BE2C (cell line): ENCODE results near the gene ABLIM1.

Experiments
- DNase-seq: peaks from one replicate; pipeline ENCODE4 v3.0.0-alpha.2; 2020
- H3K27me3 ChIP-seq: fragments of 250-450 bp; sonication (Bioruptor Pico); 2 replicates; pipeline ENCODE4 v1.5.1; 2020; ENCODE audit warnings: mild to moderate bottlenecking
- H3K36me3 ChIP-seq: fragments of 250-450 bp; sonication (Bioruptor Pico); 2 replicates; pipeline ENCODE4 v1.5.1; 2020; ENCODE audit warnings: mild to moderate bottlenecking
- H3K4me1 ChIP-seq: fragments of 250-450 bp; sonication (Bioruptor Pico); 2 replicates; pipeline ENCODE4 v1.5.1; 2020
- H3K4me3 ChIP-seq: 2 replicates; pipeline ENCODE4 v1.5.1; 2011; ENCODE audit warnings: low read depth, low read length
- H3K9me3 ChIP-seq: fragments of 250-450 bp; sonication (Bioruptor Pico); 2 replicates; pipeline ENCODE4 v1.5.1; 2020
- TF ChIP-seq, protein P1 (sequence below): IDR thresholded peaks from 2 replicates; pipeline ENCODE4 v1.5.1; 2012; ENCODE audit warnings: mild to moderate bottlenecking, low read depth, low read length

Gene ABLIM1

DNA sequence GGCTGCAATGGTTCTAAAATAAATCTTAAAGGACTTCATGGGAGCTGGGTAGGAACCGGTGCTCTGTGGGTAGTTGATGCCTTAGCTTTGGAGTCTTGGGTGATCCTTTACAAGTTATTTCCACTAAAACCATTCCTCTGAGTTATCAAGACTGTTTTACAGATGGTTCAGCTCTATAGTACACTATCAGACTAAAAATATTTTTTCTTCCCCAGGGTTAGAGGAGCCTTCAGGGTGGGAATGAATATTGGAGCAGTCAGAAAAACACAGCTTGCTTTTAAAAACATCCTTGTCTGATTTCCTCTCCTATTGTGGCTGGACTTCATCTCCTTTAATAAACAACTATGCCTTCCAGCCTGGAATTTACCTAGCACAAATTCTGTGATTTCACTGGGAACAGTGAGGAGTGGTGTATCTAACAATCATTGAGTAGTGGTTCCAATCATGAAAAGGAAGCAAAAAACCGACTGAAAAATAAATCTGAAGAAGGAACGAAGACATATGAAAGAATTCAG lies 151.1 kb downstream of the ABLIM1 start:
- peaks cover 5% of the 10 kb centered on the region for H3K36me3 ChIP-seq
- peaks cover 3% of the 10 kb centered on the region; the same call in 1 of the 2 replicates for H3K4me1 ChIP-seq
- DNase-seq = no peak
- no peaks in the 10 kb centered on the region for H3K27me3 ChIP-seq
- H3K4me3 ChIP-seq = no peak overlapping the region
- H3K9me3 ChIP-seq = no peaks in the 10 kb centered on the region
- TF ChIP-seq, protein P1, sequence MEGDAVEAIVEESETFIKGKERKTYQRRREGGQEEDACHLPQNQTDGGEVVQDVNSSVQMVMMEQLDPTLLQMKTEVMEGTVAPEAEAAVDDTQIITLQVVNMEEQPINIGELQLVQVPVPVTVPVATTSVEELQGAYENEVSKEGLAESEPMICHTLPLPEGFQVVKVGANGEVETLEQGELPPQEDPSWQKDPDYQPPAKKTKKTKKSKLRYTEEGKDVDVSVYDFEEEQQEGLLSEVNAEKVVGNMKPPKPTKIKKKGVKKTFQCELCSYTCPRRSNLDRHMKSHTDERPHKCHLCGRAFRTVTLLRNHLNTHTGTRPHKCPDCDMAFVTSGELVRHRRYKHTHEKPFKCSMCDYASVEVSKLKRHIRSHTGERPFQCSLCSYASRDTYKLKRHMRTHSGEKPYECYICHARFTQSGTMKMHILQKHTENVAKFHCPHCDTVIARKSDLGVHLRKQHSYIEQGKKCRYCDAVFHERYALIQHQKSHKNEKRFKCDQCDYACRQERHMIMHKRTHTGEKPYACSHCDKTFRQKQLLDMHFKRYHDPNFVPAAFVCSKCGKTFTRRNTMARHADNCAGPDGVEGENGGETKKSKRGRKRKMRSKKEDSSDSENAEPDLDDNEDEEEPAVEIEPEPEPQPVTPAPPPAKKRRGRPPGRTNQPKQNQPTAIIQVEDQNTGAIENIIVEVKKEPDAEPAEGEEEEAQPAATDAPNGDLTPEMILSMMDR = no peak

DNA sequence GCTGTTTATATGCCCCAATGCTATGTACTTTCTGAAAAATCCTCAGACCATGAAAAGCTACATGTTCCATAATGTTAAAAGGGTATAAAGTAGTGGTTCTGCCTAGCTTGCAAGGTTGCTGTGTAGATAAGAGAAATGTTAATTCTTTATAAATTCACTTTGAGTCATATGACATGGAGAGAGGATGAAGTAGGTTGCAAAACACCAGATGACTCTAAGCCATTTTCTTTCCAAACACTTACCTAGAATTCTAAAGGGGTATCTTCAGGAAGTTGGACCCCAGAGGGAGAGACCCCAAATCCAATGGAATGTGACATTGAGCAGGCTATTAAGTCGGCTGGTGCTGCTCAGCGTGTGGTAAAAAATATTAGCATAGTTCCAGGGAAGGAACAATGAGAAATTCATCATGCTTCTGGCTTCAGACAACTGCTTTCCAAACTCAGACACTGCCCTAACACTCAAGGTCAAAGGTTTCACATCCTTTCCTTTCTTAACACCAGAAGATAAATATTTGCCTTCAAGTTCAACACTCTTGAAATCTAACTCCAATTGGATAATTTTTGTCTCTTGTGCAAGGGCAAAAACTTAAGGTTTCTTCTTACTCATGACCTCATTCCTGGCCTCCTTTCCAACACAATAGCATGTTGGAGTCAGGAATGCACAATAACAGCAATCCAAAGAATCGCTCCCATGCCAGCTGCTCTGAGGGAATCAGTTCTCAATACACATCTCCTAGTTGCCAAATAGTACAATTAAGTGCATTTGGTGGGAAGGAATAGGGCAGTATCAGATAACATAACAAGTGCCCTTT lies 153.1 kb downstream of the ABLIM1 start:
- TF ChIP-seq, protein P1 = no peak
- Histone ChIP-seq H3K9me3 (no peaks in the 10 kb centered on the region), H3K36me3 (peaks cover 5% of the 10 kb centered on the region), H3K27me3 (no peaks in the 10 kb centered on the region), H3K4me1 (peaks cover 3% of the 10 kb centered on the region; the same call in 1 of the 2 replicates), H3K4me3 (no peak overlapping the region)
- DNase-seq = no peak

DNA sequence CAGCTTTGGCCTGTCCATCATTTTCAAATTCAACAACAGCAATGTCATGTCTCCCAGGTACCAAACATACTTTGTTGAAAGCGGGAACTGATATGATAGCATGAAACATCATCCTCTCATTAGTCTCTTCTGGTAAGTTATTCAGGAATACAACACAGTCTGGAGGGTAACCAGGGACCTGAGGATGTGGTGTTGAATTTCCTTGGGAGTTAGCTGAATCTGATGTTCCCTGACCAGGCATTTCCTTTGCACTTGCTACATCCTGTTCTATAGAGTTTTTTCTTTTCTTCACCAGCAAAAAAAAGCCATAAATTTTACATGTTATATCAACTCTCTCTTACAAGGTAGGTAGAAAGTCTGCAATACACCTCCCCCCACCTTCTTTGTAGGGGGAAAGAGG lies 156.0 kb downstream of the ABLIM1 start:
- H3K4me1 ChIP-seq = peaks cover 9% of the 10 kb centered on the region; the same call in 1 of the 2 replicates
- DNase-seq = no peak
- peaks cover 5% of the 10 kb centered on the region for H3K36me3 ChIP-seq
- no peaks in the 10 kb centered on the region for H3K9me3 ChIP-seq
- TF ChIP-seq, protein P1 = no peak
- no peak overlapping the region for H3K4me3 ChIP-seq
- no peaks in the 10 kb centered on the region for H3K27me3 ChIP-seq

DNA sequence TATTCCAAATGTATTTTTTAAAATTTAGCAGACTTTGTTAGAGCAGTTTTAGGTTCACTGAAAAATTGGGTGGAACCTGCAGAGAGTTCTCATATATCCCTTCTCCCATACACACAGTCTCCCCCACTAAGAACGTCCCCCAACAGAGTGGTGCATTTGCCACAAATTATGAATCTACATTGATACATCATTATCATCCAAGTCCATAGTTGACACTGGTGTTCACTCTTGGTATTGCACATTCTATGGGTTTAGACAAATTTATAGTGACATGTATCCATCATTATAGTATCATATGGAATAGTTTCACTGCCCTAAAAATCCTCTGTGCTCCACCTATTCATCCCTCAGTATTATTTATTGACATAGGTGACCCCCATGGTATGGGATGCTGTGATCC lies 156.4 kb downstream of the ABLIM1 start:
- peaks cover 5% of the 10 kb centered on the region for H3K36me3 ChIP-seq
- no peaks in the 10 kb centered on the region for H3K27me3 ChIP-seq
- peaks cover 6% of the 10 kb centered on the region; the same call in 1 of the 2 replicates for H3K4me1 ChIP-seq
- no peak for DNase-seq
- H3K4me3 ChIP-seq = no peak overlapping the region
- no peaks in the 10 kb centered on the region for H3K9me3 ChIP-seq
- TF ChIP-seq, protein P1 = no peak

DNA sequence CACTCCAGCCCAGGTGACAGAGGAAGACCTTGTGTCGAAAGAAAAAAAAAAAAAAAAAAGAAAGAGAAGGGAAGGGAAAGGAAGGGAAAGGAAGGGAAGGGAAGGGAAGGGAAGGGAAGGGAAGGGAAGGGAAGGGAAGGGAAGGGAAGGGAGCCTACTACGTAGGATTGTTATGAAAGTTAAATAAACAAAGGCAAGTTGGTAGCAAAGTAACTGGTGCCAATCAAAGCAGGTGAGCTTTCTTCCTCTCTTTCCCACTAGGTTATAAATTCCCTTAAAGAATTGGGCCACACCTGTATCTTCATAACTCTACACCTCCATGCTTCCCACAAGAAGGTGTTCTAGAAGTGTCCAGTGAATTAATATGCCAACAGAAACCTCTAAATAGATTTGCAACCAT lies 157.4 kb downstream of the ABLIM1 start:
- Histone ChIP-seq H3K4me3 (no peak overlapping the region), H3K27me3 (no peaks in the 10 kb centered on the region), H3K4me1 (peaks cover 6% of the 10 kb centered on the region; the same call in 1 of the 2 replicates), H3K36me3 (peaks cover 6% of the 10 kb centered on the region), H3K9me3 (no peaks in the 10 kb centered on the region)
- TF ChIP-seq, protein P1 = no peak
- no peak for DNase-seq

DNA sequence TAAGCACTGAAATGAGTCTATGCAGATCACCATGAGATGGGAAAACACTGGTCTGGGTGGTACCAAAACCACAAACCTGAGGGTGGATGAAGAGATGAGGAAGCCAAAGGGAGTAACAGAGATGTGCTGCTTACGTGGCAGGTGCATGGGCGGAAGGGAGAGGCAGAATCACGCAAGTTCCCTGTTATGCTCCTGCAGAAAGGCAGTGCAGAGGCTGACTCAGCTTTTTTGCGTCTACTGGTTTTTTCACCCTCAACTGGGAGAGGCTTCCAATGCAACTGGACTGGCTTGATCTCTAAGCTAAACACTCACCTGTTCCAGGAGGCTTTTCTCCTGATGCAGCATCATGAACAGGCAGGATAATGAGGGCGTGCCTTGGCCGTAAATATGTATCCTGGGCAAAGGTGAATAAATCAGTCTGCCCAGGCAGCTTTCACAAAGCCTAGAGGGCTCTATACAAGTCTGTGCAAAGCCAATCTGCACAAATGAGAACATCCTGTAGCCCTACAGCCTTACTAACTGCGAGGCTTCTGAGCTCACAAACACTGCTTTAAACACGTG lies 158.4 kb downstream of the ABLIM1 start:
- peaks cover 6% of the 10 kb centered on the region; the same call in 1 of the 2 replicates for H3K4me1 ChIP-seq
- no peak for DNase-seq
- no peak overlapping the region for H3K4me3 ChIP-seq
- no peaks in the 10 kb centered on the region for H3K27me3 ChIP-seq
- H3K9me3 ChIP-seq = no peaks in the 10 kb centered on the region
- TF ChIP-seq, protein P1 = no peak
- H3K36me3 ChIP-seq = peaks cover 11% of the 10 kb centered on the region
